ENCODE results near the gene PEX5L. TPM values are rescaled to one million over a fixed set of nuclear protein-coding genes. Genes with fewer than 3 reads are reported as not detected.

PEX5L gene
- total RNA-seq, 1 donor from 2014 or later, result not detected

GRCh38 chr3:179833294-179833693, 203.4 kb downstream of the PEX5L start:
- Mint-ChIP-seq H3K9me3 (no peaks in the 10 kb centered on the region), H3K27me3 (peaks cover 7% of the 10 kb centered on the region), H3K4me1 (no peaks in the 10 kb centered on the region), H3K27ac (no peak overlapping the region), H3K36me3 (ENCODE audit: low read depth) (no peaks in the 10 kb centered on the region), H3K4me3 (no peak overlapping the region)
- CTCF ChIA-PET, result no interaction called here
- POLR2A ChIA-PET, result no interaction called here
- no peak for TF ChIP-seq CTCF (IDR thresholded peaks at IDR 0.05)
- intact Hi-C loops (cut with micrococcal nuclease), result no loop called here
- DNase-seq (no peak), ATAC-seq (ENCODE audit: low read depth) (no peak)

DNA sequence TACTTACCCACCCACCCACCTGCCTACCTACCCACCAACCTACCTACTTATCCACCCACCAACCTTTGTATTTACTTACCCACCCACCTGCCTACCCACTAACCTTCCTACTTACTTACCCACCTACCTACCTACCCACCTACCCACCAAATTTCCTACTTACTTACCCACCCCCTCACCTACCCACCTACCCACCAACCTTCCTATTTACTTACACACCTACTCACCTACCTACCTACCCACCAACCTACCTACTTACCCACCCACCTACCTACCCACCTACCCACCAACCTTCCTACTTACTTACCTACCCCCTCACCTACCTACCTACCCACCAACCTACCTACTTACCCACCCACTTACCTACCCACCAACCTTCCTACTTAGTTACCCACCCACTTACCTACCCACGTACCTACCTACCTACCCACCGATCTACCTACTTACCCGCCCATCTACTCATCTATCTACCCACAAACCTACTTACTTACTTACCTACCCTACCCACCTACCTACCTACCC, 204.3 kb downstream of the PEX5L start:
- peaks cover 11% of the 10 kb centered on the region for H3K27me3 Mint-ChIP-seq
- no peaks in the 10 kb centered on the region for H3K36me3 Mint-ChIP-seq (ENCODE audit: low read depth)
- no peak for DNase-seq
- intact Hi-C loops (cut with micrococcal nuclease), result no loop called here
- H3K4me1 Mint-ChIP-seq, result no peaks in the 10 kb centered on the region
- POLR2A ChIA-PET, result no interaction called here
- no peak for ATAC-seq (ENCODE audit: low read depth)
- H3K4me3 Mint-ChIP-seq, result no peak overlapping the region
- no peaks in the 10 kb centered on the region for H3K9me3 Mint-ChIP-seq
- no peak for TF ChIP-seq CTCF (IDR thresholded peaks at IDR 0.05)
- CTCF ChIA-PET, result no interaction called here
- no peak overlapping the region for H3K27ac Mint-ChIP-seq

DNA sequence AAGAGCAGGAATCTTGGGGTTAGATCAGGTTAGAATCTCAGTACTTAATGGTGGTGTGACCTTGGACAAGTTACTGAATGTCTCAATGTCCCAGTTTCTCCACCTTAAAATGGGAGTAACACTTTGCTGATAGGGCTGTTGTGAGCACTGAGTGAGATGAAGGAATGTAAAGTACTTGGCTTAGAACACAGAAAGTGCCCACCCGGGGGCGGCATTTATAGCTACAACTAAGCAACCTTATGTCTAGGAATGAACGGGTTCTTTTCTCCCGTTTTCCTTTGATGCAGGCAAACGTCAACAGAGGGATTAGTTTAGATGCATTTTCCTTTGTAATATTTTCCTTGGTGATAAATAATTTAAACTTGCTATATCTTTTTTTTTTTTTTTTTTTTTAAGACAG, 207.3 kb downstream of the PEX5L start:
- intact Hi-C loops (cut with micrococcal nuclease), result no loop called here
- CTCF ChIA-PET, result no interaction called here

DNA sequence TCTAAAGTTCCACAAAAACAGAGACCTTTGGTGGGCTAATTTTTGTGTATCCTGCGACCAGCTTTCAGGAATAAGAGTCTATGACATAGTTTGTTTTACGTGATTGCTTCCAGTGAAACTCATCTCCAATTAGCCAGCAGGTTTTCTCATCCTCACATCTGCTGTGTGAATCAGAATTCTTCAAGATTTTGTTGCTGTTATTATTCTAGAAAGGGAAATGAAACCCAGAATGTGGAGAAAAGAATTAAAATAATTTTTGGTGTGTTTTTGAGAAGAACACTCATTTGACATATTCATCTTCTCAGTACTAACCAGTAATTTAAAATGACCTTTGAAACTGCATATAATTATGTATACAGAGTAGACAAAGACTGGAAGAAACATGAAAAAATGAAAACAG, 208.0 kb downstream of the PEX5L start:
- ChIA-PET CTCF (no interaction called here), POLR2A (no interaction called here)
- ATAC-seq (ENCODE audit: low read depth), result no peak
- no peak for DNase-seq
- Mint-ChIP-seq H3K4me3 (no peak overlapping the region), H3K27me3 (peaks cover 11% of the 10 kb centered on the region), H3K9me3 (no peaks in the 10 kb centered on the region), H3K36me3 (ENCODE audit: low read depth) (no peaks in the 10 kb centered on the region), H3K4me1 (no peaks in the 10 kb centered on the region), H3K27ac (no peak overlapping the region)
- no peak for TF ChIP-seq CTCF (IDR thresholded peaks at IDR 0.05)
- intact Hi-C loops (cut with micrococcal nuclease), result no loop called here

More for the DNA sequence above, 207.3 kb downstream of the PEX5L start:
- no peaks in the 10 kb centered on the region for H3K9me3 Mint-ChIP-seq
- no peak overlapping the region for H3K27ac Mint-ChIP-seq
- no peaks in the 10 kb centered on the region for H3K4me1 Mint-ChIP-seq
- H3K4me3 Mint-ChIP-seq, result no peak overlapping the region
- no peak for ATAC-seq (ENCODE audit: low read depth)
- no peaks in the 10 kb centered on the region for H3K36me3 Mint-ChIP-seq (ENCODE audit: low read depth)
- POLR2A ChIA-PET, result no interaction called here
- no peak for TF ChIP-seq CTCF (IDR thresholded peaks at IDR 0.05)
- peaks cover 13% of the 10 kb centered on the region for H3K27me3 Mint-ChIP-seq
- no peak for DNase-seq

DNA sequence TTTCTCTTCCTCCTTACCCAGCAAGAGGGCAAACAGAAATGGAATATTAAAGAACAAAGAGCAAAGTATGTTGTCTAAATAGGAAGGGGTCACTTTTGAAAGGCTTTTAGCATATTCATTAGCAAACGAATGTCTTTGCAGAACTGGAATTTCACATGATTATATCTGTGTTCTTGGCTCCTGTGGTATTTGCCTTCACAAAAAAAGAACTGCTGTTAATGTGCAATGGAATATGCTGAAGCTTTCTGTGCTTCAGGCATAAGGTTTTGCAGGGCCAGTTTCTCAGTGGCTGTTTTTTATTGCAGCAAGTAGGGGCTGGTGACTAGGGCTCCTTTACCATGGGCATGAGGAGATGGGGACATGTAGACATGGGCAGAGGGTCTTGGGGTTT, 210.5 kb downstream of the PEX5L start:
- ATAC-seq (ENCODE audit: low read depth), result no peak
- Mint-ChIP-seq H3K4me1 (no peaks in the 10 kb centered on the region), H3K27me3 (peaks cover 17% of the 10 kb centered on the region), H3K4me3 (no peak overlapping the region), H3K9me3 (no peaks in the 10 kb centered on the region), H3K27ac (no peak overlapping the region), H3K36me3 (ENCODE audit: low read depth) (no peaks in the 10 kb centered on the region)
- POLR2A ChIA-PET, result no interaction called here
- TF ChIP-seq CTCF (IDR thresholded peaks at IDR 0.05), result no peak
- CTCF ChIA-PET, result no interaction called here
- DNase-seq, result no peak
- intact Hi-C loops (cut with micrococcal nuclease), result no loop called here
